Gastroesophageal sphincter (tissue), 4 donors: ENCODE results near the gene ANXA5. TPM values are rescaled to one million over a fixed set of nuclear protein-coding genes. Genes with fewer than 3 reads are reported as not detected.
"Not testable (repeated sequence)": the region's sequence is repeated elsewhere in the genome, so short reads cannot be mapped to it uniquely, and the experiment has no call there.

Experiments used
- ATAC-seq: fragments of 150-250 bp; one replicate; pipeline ENCODE4 v1.9.1; 2016; ENCODE audit warnings: mild to moderate bottlenecking, moderate library complexity
- H3K27ac ChIP-seq, 4 donors: fragments of 200-600 bp; sonication (generic) in 3 of 4; 1 replicate in 3 of 4; 2 replicates in 1 of 4; pipeline ENCODE4 v1.5.1; 2016 to 2019
- H3K27me3 ChIP-seq: fragments of 200-600 bp; sonication (generic); one replicate; pipeline ENCODE4 v1.5.1; 2019
- H3K36me3 ChIP-seq, 2 donors: fragments of 200-600 bp; sonication (generic); one replicate each; pipeline ENCODE4 v1.5.1; 2019; ENCODE audit warnings: control low read depth in 1 of 2
- H3K4me1 ChIP-seq, 3 donors: fragments of 200-600 bp; sonication (generic); 1 replicate in 2 of 3; 2 replicates in 1 of 3; pipeline ENCODE4 v1.5.1; 2016 to 2019; ENCODE audit warnings: control low read depth in 2 of 3
- H3K4me3 ChIP-seq, 2 donors: fragments of 200-600 bp; sonication (generic); one replicate each; pipeline ENCODE4 v1.5.1; 2019; ENCODE audit warnings: mild to moderate bottlenecking in 1 of 2, moderate library complexity in 1 of 2
- H3K9me3 ChIP-seq, 3 donors: fragments of 200-600 bp; sonication (generic); one replicate each; pipeline ENCODE4 v1.5.1; 2017 to 2019; ENCODE audit warnings: control low read depth in 2 of 3
- EP300 ChIP-seq: sonication (generic); formaldehyde crosslinking; IDR thresholded peaks from one replicate; pipeline ENCODE4 v1.6.1; 2017; ENCODE audit warnings: antibody characterized with exemption, mild to moderate bottlenecking
- POLR2A ChIP-seq, 2 donors: fragments of 450-650 bp; IDR thresholded peaks; one replicate each; pipeline ENCODE4 v1.6.1; 2017; ENCODE audit warnings: antibody characterized with exemption in 2 of 2, mild to moderate bottlenecking in 2 of 2, moderate library complexity in 1 of 2
- POLR2AphosphoS5 ChIP-seq: sonication (generic); formaldehyde crosslinking; IDR thresholded peaks from one replicate; pipeline ENCODE4 v1.6.1; 2017; ENCODE audit warnings: antibody characterized with exemption
- WGBS, 2 donors: methylation state at CpG; one replicate each; pipeline ENCODE4 v1.1.5; 2018; ENCODE audit warnings: low coverage in 1 of 2; 5-methylcytosine and 5-hydroxymethylcytosine counted together
- total RNA-seq, 4 donors: library from RNA; depleted of rRNA; stranded (reverse); fragments of >200 nt; gene quantifications; one replicate each; pipeline ENCODE4 v1.1.0, GENCODE V29; 2016
- TF ChIP-seq, protein P1 (sequence below), 4 experiments: fragments of 200-600 bp in 2 of 4; fragments of 450-650 bp in 2 of 4; sonication (generic) in 1 of 4; IDR thresholded peaks; one replicate each; pipeline ENCODE4 v1.5.1; 2017 to 2019; ENCODE audit warnings: antibody characterized with exemption in 4 of 4, mild to moderate bottlenecking in 2 of 4, moderate library complexity in 2 of 4

Gene ANXA5
- total RNA-seq, 4 donors from 2014 or later, result 235 to 412 (median 359) TPM

DNA sequence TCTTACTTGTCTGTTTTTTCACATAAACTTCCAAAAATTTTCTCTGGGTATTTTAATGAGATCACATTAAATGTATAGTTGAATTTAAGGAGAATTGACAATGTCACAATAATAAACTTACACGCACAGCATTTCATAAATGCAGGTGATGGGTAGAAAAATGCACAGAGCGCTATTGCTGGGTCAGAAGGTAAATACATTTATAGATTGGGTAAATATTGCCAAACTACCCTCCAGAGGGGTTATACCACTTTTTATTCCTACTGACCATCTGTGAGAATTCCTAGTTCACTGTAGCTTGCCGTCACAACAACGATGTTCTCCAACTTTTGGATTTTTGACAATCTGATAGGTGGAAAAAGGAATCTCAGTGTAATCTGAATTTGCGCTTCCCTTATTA lies 34.6 kb downstream of the ANXA5 start:
- H3K9me3 ChIP-seq, result no peaks in the 10 kb centered on the region
- TF ChIP-seq, protein P1, sequence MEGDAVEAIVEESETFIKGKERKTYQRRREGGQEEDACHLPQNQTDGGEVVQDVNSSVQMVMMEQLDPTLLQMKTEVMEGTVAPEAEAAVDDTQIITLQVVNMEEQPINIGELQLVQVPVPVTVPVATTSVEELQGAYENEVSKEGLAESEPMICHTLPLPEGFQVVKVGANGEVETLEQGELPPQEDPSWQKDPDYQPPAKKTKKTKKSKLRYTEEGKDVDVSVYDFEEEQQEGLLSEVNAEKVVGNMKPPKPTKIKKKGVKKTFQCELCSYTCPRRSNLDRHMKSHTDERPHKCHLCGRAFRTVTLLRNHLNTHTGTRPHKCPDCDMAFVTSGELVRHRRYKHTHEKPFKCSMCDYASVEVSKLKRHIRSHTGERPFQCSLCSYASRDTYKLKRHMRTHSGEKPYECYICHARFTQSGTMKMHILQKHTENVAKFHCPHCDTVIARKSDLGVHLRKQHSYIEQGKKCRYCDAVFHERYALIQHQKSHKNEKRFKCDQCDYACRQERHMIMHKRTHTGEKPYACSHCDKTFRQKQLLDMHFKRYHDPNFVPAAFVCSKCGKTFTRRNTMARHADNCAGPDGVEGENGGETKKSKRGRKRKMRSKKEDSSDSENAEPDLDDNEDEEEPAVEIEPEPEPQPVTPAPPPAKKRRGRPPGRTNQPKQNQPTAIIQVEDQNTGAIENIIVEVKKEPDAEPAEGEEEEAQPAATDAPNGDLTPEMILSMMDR (IDR thresholded peaks at IDR 0.05), result no peak
- no peak for TF ChIP-seq POLR2AphosphoS5

DNA sequence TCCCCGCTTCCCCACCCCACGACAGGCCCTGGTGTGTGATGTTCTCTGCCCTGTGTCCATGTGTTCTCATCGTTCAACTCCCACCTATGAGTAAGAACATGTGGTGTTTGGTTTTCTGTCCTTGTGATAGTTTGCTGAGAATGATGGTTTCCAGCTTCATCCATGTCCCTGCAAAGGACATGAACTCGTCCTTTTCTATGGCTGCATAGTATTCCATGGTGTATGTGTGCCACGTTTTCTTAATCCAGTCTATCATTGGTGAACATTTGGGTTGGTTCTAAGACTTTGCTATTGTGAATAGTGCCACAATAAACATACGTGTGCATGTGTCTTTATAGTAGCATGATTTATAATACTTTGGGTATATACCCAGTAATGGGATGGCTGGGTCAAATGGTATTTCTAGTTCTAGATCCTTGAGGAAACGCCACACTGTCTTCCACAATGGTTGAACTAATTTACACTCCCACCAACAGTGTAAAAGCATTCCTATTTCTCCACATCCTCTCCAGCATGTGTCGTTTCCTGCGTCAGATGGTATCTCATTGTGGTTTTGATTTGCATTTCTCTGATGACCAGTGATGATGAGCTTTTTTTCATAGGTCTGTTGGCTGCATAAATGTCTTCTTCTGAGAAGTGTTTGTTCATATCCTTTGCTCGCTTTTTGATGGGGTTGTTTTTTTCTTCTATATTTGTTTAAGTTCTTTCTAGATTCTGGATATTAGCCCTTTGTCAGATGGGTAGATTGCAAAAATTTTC lies 36.4 kb downstream of the ANXA5 start:
- H3K4me3 ChIP-seq, H3K27me3 ChIP-seq, H3K4me1 ChIP-seq, H3K9me3 ChIP-seq, ATAC-seq, H3K27ac ChIP-seq: not testable (repeated sequence)
- peaks cover 0 to 29% of the 10 kb centered on the region in 2 donors for H3K36me3 ChIP-seq
- WGBS, 2 donors, result 89 to 92% methylated on average over 8 to 10 of the region's 10 CpGs

More for the DNA sequence above, 34.6 kb downstream of the ANXA5 start:
- Histone ChIP-seq H3K4me1 (no peaks in the 10 kb centered on the region), H3K36me3 (peaks cover 0 to 48% of the 10 kb centered on the region in 2 donors), H3K4me3 (no peak overlapping the region), H3K27me3 (no peaks in the 10 kb centered on the region), H3K27ac (no peak overlapping the region)
- 75 to 97% methylated on average over 4 to 5 of the region's 5 CpGs for WGBS, 2 donors
- no peak for ATAC-seq

DNA sequence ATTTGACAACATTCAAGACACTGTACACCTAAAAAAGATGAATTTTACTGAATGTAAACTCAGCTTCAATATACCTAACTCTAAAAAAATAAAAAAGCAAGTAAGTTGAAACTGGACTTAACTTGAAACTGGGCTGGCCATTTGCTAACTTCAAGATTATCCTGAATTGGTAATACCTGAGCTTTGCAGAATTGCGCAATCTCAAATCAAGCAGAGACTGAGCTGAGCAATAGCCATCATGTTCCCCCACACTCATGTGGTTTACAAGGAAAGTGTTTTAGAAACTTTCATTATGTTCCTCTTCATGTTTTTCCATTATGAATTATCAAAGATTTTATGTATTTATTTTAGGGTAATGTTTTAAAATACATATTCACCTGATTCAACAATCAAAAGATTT lies 38.7 kb downstream of the ANXA5 start:
- Histone ChIP-seq H3K4me1 (peaks cover 0 to 10% (median 0%) of the 10 kb centered on the region in 3 donors), H3K36me3 (peaks cover 0 to 9% of the 10 kb centered on the region in 2 donors), H3K27me3 (no peaks in the 10 kb centered on the region), H3K27ac (no peak overlapping the region), H3K4me3 (no peak overlapping the region), H3K9me3 (no peaks in the 10 kb centered on the region)
- 100% methylated on average over 1 of the region's 1 CpG for WGBS, 2 donors
- ATAC-seq, result no peak
- TF ChIP-seq EP300 (no peak), POLR2A (IDR thresholded peaks at IDR 0.05) (no peak)

DNA sequence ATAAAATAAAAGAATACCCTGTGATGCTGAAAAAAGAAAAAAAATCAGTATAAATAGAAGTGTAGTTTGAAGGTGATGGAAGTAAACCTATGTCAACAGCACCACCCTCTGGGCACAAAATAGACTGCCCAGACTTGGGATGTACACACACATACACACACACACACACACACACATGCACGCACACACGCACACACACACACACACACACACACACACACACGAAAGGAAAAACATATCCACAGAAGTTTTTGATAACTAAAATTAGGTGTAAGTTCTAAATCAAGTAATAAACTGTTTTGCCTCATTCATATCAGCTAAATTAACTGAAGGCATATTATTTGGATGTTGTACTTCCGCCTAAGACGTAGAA lies 40.5 kb downstream of the ANXA5 start:
- ATAC-seq, result peak; percentile 75
- Histone ChIP-seq H3K27me3 (no peaks in the 10 kb centered on the region), H3K9me3 (no peaks in the 10 kb centered on the region), H3K4me3 (no peak overlapping the region), H3K27ac (no peak overlapping the region), H3K4me1 (peaks cover 0 to 10% (median 0%) of the 10 kb centered on the region in 3 donors), H3K36me3 (no peaks in the 10 kb centered on the region)
- TF ChIP-seq, protein P1 (IDR thresholded peaks at IDR 0.05), result peak; percentile 18 to 57 (median 50)
- TF ChIP-seq EP300, result no peak
- WGBS, 2 donors, result 29 to 37% methylated on average over 5 of the region's 5 CpGs

DNA sequence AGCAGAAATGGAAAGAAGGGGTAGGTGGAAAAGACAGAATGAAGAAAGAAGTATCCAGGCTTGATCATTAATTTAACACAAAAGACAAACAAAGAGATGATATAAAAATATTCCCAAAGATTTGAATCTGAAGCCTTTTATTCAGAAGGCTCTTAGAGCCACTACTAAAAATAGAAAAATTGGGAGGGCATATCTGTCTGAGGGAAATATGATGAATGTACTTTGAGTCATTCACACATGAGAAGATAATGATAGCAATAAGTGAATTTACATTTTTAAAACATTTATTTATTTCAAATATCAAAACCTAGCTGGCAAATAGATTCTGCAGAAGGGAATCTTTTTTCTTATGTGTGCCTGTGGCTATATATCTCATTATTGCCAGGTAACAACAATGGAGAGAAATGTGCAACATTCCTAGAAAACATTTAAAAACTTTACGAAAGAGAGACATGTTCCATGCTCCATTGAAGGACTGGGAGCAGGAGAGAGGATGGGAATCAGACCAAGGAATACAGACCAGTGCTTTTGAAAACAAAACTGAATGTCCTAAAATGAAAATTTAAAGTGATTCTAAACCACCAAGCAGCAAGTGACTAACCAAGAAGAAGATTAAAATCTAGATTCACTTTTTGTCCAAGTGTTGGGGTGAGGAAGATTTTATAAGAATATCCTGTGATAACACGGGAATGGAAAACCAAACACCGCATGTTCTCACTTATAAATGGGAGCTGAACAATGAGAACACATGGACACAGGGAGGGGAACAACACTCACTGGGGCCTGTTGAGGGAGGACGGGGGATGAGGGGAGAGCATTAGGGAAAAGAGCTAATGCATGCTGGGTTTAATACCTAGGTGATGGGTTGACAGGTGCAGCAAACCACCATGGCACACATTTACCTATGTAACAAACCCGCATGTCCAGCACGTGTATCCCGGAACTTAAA lies 41.2 kb downstream of the ANXA5 start:
- 47 to 54% methylated on average over 7 of the region's 7 CpGs for WGBS, 2 donors
- Histone ChIP-seq H3K4me3 (no peak overlapping the region), H3K27ac (no peak overlapping the region), H3K27me3 (no peaks in the 10 kb centered on the region), H3K9me3 (no peaks in the 10 kb centered on the region), H3K4me1 (peaks cover 0 to 10% (median 0%) of the 10 kb centered on the region in 3 donors), H3K36me3 (no peaks in the 10 kb centered on the region)
- TF ChIP-seq POLR2AphosphoS5 (no peak), POLR2A (IDR thresholded peaks at IDR 0.05) (no peak)
- TF ChIP-seq, protein P1 (IDR thresholded peaks at IDR 0.05), result no peak
- ATAC-seq, result no peak

DNA sequence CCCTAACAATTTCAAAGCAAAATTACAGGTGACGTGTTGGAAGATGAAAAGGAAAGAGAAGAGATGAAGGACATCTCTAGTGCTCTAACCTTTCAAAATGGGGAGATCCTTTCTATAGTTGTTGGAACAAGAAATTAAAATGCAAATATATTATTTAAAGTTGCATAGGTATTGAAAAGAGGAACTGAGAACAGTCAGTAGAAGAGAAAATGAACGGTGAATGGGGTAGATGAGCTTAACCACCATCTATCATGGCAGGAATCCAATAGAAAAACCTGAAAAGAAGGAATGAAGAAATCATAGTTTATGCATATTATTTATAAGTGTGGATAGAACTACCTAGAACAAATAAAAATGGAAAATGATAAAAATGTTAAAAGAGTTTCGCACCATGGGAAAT lies 42.0 kb downstream of the ANXA5 start:
- 85 to 88% methylated on average over 3 of the region's 3 CpGs for WGBS, 2 donors
- H3K9me3 ChIP-seq, result no peaks in the 10 kb centered on the region
- peaks cover 0 to 10% (median 0%) of the 10 kb centered on the region in 3 donors for H3K4me1 ChIP-seq
- no peaks in the 10 kb centered on the region for H3K27me3 ChIP-seq
- no peak overlapping the region for H3K4me3 ChIP-seq
- H3K27ac ChIP-seq, result no peak overlapping the region
- TF ChIP-seq EP300 (no peak), POLR2AphosphoS5 (no peak), POLR2A (IDR thresholded peaks at IDR 0.05) (no peak)
- TF ChIP-seq, protein P1 (IDR thresholded peaks at IDR 0.05), result no peak
- no peak for ATAC-seq
- no peaks in the 10 kb centered on the region for H3K36me3 ChIP-seq
